ENCODE data around the gene TOP2B. TPM values are rescaled to one million over a fixed set of nuclear protein-coding genes. Genes with fewer than 3 reads are reported as not detected.

The TOP2B gene
- total and polyA plus RNA-seq, 12 donors = 34.2 to 126 (median 101) TPM

DNA sequence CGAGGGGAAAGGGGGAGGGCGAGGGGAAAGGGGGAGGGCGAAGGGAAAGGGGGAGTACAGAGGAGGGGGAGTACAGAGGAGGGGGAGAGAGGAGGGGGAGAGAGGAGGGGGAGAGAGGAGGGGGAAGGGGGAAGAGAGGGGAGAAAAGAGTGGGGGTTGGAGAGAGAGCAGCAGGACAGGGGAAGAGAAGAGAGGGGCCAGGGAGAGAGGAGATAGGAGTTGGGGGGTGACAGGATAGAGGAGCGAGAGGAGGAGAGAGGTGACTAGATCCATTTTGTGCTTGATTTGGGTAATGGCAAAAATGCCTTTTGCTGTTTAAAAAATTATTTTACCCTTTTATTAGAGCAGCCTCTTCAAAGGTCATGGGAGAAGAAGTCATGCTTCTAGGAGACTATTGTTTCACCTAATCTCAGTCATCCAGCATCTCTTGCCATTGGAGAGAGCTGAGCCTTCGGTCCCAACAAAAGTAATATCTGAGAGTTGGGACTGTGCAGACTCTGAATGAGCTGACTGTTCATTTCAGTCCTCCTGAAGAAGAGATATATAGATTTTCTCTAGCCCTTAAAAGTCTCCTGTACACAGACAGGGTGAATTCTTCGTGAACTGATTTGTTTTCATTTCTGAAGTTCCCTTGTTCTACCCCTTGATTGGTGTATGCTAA, 15.1 kb upstream of the TOP2B start:
- WGBS, 2 donors = 86 to 93% methylated on average over 5 to 6 of the region's 6 CpGs
- intact Hi-C loops (cut with DNase I) = no loop called here
- DNase-seq (no peak), ATAC-seq (no peak)
- Histone ChIP-seq H3K27me3 (peaks cover 0 to 17% (median 0%) of the 10 kb centered on the region in 7 donors), H3K4me1 (no peaks in the 10 kb centered on the region), H3K36me3 (no peaks in the 10 kb centered on the region), H3K9me3 (no peaks in the 10 kb centered on the region), H3K27ac (no peak overlapping the region), H3K4me3 (no peak overlapping the region)
- TF ChIP-seq, protein P1, sequence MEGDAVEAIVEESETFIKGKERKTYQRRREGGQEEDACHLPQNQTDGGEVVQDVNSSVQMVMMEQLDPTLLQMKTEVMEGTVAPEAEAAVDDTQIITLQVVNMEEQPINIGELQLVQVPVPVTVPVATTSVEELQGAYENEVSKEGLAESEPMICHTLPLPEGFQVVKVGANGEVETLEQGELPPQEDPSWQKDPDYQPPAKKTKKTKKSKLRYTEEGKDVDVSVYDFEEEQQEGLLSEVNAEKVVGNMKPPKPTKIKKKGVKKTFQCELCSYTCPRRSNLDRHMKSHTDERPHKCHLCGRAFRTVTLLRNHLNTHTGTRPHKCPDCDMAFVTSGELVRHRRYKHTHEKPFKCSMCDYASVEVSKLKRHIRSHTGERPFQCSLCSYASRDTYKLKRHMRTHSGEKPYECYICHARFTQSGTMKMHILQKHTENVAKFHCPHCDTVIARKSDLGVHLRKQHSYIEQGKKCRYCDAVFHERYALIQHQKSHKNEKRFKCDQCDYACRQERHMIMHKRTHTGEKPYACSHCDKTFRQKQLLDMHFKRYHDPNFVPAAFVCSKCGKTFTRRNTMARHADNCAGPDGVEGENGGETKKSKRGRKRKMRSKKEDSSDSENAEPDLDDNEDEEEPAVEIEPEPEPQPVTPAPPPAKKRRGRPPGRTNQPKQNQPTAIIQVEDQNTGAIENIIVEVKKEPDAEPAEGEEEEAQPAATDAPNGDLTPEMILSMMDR (IDR thresholded peaks at IDR 0.05) = no peak

DNA sequence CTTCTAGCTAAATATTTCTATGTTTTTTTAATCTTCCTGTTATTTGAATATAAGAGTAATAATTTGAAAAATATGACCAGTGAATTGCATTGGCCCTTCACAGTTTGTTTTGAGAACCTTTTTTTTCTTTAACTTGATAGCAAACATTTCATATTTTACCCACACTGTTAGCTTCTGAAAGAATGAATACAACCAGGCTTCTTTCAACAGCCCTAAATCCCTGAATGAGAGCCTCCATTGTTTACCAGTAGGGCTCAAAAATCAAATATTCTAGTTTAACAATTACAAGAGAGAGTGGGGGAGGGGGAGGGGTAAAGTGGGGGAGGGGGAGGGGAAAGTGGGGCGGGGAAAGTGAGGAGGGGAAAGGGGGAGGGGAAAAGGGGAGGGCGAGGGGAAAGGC, 14.5 kb upstream of the TOP2B start:
- TF ChIP-seq, protein P1 (IDR thresholded peaks at IDR 0.05) = no peak
- H3K4me3 ChIP-seq = no peak overlapping the region
- DNase-seq = no peak
- H3K27me3 ChIP-seq = peaks cover 0 to 20% (median 0%) of the 10 kb centered on the region in 7 donors
- H3K36me3 ChIP-seq = no peaks in the 10 kb centered on the region
- WGBS, 2 donors = 100% methylated on average over 1 to 2 of the region's 2 CpGs
- no peaks in the 10 kb centered on the region for H3K4me1 ChIP-seq
- no peak overlapping the region for H3K27ac ChIP-seq
- ATAC-seq = no peak
- H3K9me3 ChIP-seq = no peaks in the 10 kb centered on the region
- intact Hi-C loops (cut with DNase I) = no loop called here

DNA sequence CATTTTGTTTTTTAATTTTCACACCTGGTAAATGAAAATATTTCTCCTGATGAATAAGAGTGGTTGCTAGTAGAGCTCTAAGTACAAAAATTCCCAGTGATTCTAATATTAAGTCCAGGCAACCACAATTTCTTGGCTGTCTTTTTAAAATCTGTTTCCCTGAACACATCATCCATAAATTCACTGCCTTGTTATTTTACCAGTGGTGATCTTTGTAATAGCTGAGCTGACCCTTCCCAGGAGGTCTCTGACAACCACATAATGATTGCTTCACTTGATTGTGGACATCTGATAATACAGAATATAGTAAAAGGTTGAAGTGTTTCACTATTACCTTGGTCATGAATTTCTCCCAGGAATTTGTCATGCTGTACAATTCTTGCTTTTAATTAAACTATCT, 13.9 kb upstream of the TOP2B start:
- Histone ChIP-seq H3K4me1 (no peaks in the 10 kb centered on the region), H3K27ac (no peak overlapping the region), H3K27me3 (peaks cover 0 to 20% (median 0%) of the 10 kb centered on the region in 7 donors), H3K36me3 (no peaks in the 10 kb centered on the region), H3K9me3 (no peaks in the 10 kb centered on the region), H3K4me3 (no peak overlapping the region)
- no peak for DNase-seq
- TF ChIP-seq, protein P1 (IDR thresholded peaks at IDR 0.05) = no peak
- ATAC-seq = no peak
- intact Hi-C loops (cut with DNase I) = no loop called here

DNA sequence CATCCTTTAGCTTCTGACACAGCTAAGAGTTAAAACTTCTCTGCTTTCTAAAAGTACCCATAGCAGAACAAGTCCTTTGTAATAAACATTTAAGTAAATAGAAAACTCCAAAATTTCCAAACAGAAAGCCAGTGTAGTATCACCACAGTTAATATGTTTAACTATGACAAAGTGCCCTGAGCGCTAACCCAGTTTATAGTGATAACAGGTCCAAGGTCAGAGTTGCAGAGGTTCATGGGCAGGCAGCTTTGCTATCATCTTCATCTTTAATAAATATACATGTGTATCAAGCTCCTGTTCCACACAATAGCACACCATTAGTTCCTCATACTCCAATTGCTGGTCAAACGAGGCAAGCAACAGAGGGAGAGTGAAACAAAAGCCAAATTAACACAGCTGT, 12.4 kb upstream of the TOP2B start:
- peaks cover 0 to 20% (median 0%) of the 10 kb centered on the region in 7 donors for H3K27me3 ChIP-seq
- H3K27ac ChIP-seq = no peak overlapping the region
- no peaks in the 10 kb centered on the region for H3K4me1 ChIP-seq
- no peak for DNase-seq
- ATAC-seq = no peak
- TF ChIP-seq, protein P1 (IDR thresholded peaks at IDR 0.05) = no peak
- no peak overlapping the region for H3K4me3 ChIP-seq
- WGBS, 2 donors = 84 to 86% methylated on average over 2 of the region's 2 CpGs
- H3K9me3 ChIP-seq = no peaks in the 10 kb centered on the region
- intact Hi-C loops (cut with DNase I) = no loop called here
- H3K36me3 ChIP-seq = no peaks in the 10 kb centered on the region

Data from heart right ventricle (tissue), 16 donors.